ENCODE results near the gene ABI1.
"Not testable (repeated sequence)": the region's sequence is repeated elsewhere in the genome, so short reads cannot be mapped to it uniquely, and the experiment has no call there.

Gene ABI1

GRCh38 chr10:26804418-26805393 lies 56.1 kb downstream of the ABI1 start:
- no peak for DNase-seq

GRCh38 chr10:26803849-26804248 lies 56.9 kb downstream of the ABI1 start:
- DNase-seq, result no peak

DNA sequence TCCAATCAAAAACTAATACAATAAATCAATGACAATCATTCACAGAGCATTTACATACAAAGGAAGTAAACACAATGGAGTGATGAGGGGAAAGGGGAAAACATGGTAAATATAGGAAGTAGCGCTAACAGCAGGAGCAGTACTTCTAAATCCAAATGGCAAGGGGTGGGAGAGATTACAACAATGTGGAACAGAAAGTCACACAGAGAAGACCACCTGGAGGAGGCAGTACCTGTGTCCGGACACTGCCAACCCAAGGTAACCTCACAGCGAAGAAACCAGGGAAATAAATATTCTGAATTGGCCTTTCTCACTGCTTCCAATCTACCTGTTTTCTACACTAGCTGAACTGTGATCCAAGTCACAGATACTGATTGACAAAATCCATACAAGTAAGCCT lies 58.2 kb downstream of the ABI1 start:
- no peak for DNase-seq

DNA sequence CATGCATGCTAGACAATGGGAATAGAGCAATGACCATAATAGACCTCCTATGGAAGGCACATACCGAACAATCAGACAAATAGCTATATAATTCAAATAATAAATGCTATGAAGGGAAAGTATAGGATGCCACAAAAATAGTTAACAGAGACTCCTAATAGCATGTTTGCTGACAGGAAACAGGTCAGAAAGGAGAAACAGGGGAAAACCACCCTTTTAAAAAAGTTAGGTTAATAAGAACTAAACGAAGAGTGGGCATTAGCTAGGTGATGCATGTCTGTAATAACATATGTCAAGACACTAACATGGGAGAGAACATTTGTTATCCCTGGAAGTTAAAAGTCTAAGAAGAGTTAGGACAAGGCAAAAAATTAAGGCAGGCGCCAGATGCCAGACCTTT lies 58.9 kb downstream of the ABI1 start:
- DNase-seq, result no peak

GRCh38 chr10:26801274-26801673 lies 59.5 kb downstream of the ABI1 start:
- DNase-seq, result no peak

DNA sequence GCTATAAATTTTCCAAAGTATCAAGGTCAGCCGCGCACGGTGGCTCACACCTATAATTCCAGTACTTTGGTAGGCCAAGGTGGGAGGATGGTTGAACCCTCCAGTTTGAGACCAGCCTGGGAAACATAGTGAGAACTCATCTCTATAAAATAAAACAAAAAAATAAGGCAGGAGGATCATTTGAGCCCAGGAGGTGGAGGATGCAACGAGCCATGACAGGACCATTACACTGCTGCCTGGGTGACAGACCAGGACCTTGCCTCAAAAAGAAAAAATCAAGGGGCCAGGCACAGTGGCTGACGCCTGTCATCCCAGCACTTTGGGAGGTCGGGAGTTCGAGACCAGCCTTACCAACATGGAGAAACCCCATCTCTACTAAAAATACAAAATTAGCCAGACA lies 60.3 kb downstream of the ABI1 start:
- DNase-seq, result no peak

- peak in 2 of 3 experiments; percentile 1 to 28 for DNase-seq
Observed at GRCh38 chr10:26799342-26799741, 61.4 kb downstream of the ABI1 start.

- DNase-seq, result no peak
Observed at GRCh38 chr10:26798298-26798697, 62.5 kb downstream of the ABI1 start.

- no peak for DNase-seq
Observed at GRCh38 chr10:26797340-26797739, 63.4 kb downstream of the ABI1 start.

- no peak for DNase-seq
Observed at GRCh38 chr10:26792758-26793495, 67.8 kb downstream of the ABI1 start.

- no peak for DNase-seq
Observed at GRCh38 chr10:26790221-26790995, 70.3 kb downstream of the ABI1 start.

DNA sequence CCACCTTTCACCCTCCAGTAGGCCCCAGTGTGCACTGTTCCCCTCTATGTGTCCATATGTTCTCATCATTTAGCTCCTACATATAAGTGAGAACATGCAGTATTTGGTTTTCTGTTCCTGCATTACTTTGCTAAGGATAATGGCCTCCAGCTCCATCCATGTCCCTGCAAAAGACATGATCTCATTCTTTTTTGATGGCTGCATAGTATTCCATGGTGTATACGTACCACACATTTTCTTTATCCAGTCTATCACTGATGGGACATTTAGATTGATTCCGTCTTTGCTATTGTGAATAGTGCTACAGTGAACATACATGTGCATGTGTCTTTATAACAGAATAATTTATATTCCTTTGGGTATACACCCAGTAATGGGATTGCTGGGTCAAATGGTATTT lies 71.0 kb downstream of the ABI1 start:
- not testable (repeated sequence) for DNase-seq

DNA sequence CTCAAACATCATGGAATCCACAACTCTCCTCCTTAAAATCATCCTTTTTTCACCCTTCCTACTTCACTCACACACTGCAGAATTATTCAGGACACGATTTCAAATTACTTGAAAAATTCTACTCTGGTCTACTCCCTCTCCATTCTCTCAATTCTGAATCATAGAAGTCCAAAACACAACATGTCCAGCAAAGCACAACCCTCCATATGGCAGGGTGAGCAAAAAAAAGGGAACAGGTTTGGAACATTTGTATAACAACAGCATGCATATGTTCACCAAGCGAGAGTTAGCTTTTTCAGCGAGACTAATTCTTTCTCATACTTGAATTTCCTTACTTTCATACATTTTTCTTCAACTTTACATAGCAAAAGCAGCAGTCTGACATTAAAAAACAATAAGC lies 73.4 kb downstream of the ABI1 start:
- DNase-seq, result no peak

- DNase-seq, result no peak
Observed at GRCh38 chr10:26781797-26782196, 79.0 kb downstream of the ABI1 start.

- no peak for DNase-seq
Observed at GRCh38 chr10:26780793-26781601, 79.8 kb downstream of the ABI1 start.

- no peak for DNase-seq
Observed at GRCh38 chr10:26780106-26780792, 80.5 kb downstream of the ABI1 start.

GRCh38 chr10:26779176-26779860 lies 81.4 kb downstream of the ABI1 start:
- no peak for DNase-seq

DNA sequence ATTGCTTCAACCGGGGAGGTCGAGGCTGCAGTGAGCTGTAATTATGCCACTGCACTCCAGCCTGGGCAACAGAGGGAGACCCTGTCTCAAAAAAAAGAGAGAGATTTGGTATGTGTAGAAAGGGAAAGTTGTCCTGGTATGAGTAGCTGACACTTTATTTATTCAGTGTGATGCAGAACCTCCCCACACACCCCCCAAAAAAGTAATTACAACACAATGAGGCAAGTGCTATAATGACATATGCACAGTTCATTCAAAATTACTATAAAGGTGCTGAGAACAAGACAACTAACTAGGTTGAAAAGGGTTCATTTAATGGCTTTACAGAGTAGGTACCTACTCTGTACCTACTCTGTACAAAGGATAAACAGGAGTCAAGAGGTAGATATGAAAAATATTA lies 83.1 kb downstream of the ABI1 start:
- DNase-seq, result no peak

DNA sequence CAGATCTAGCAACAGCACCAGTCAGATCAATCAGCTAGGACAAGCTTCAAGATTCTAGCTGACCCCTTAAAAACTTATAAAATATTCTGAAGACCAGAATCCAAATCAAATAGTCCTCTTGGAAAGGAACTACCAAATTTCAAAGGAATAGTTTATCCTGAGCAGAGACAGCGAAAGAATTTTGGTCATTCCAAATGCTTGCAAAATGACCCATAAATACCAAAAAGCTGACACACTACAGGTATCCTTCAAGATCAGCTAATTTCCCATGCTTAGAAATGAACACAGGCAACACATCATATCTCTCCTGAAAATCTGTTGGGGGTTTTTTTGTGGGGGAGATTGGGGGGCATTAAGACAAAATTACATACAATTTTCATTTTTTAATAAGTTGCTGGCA lies 84.5 kb downstream of the ABI1 start:
- no peak for DNase-seq

DNA sequence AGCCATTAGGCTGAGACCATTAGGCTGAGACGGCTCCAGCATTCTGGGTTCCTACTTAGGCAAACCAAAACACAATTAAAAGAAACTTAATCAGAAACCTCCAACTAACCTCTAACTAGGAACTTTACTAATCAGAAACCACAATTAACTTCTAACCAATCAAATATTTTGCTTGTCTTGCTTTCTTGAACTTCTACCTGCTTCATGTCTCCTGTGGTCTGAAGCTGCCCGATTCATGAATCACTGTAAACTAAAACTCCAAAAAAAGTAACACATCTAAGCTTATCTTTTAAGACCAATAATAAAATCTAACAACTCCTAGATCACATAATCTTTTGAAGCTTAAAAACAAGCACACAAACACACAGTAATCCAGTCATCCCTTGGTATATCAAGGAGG lies 87.1 kb downstream of the ABI1 start:
- DNase-seq, result no peak

DNA sequence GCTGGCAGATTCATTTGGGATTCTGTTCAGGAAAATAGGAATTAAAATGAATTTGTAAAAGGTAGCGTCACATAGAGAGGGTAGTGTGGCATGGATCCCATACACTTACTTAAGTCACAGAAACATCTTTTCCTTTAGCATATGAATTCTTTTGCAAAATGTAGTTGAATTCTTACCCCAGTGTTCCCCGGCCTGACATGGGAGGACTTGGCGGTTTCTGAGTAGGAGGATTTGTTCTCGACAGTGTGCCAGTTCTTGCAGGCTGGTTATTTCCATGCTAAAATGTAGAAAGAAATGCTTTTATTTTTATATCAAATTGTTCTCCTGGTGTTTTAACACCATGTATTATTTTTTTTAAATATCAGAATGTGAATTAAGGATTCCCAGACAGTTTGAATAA lies 90.7 kb downstream of the ABI1 start:
- DNase-seq, result no peak

Data from NCI-H1417 (cell line).